NCI-H82 (cell line): ENCODE results near the gene NUP35.

Experiments
- DNase-seq: peaks from one replicate; lab custom pipeline; 2025; lab: John Stamatoyannopoulos, UW

NUP35 gene

DNA sequence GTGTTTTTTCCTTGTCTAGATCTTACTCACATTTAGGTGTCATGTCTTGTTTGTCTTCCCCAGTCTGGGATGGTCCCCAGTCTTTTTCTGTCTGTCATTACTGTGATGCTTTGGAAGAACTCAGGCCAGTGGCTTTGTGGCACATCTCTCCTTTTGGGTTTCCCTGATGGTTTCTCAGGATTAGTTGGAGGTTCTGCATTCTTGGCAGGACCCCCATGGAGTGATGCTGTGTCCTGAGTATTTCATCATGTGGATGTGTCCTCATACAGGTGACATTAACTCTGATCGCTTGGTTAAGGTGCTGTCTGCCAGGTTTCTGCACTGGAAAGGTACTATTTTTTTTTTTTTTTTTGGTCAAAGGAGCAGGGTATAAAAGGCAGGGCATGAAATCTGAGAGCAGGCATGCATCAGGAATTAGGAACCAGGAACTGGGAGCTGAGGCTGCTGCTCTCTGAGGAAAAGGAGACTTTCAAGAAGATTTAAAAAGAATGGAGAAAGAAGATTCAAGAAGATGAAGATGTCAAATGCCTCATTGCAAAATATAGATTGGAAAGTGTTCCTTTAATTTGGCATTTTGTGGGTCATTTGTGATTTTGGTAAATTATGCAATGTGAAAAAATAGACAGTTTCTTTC lies 85.3 kb downstream of the NUP35 start:
- no peak for DNase-seq
